OCI-LY7 (cell line): ENCODE data around the gene TTC9.

Source experiments
- EZH2phosphoT487 ChIP-seq: fragments of 200-600 bp; sonication (generic); IDR thresholded peaks from 2 replicates; pipeline ENCODE4 v1.6.1; 2018; ENCODE audit warnings: low read depth, borderline replicate concordance, mild to moderate bottlenecking, mixed run types, antibody characterized with exemption, low read length, moderate library complexity, mixed read lengths
- TF ChIP-seq, protein P1 (sequence below): fragments of 200-600 bp; sonication (generic); conservative IDR thresholded peaks from 2 replicates; pipeline ENCODE4 v1.5.1; 2014; ENCODE audit warnings: mild to moderate bottlenecking, antibody characterized with exemption, low read length, moderate library complexity, mixed read lengths

DNA sequence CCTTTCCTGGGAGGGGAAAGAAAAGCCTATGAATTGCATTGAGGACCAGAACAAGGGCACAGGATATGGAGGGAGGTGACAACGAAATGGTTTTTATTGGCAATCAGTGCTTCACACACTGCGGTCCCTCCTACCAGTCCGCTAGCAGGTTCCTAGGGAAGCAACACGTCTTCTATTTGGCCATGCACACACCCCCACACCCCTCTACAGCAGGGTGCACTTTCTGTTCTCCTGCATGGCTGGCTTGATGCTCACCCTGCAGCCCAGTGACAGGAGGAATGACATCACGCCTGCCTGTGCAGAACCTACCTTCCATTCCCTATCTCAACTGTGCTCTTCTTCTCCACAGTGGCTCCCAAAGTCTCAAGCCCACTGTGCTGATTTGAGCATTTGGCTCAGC is 57.9 kb downstream of the TTC9 start:
- TF ChIP-seq, protein P1, sequence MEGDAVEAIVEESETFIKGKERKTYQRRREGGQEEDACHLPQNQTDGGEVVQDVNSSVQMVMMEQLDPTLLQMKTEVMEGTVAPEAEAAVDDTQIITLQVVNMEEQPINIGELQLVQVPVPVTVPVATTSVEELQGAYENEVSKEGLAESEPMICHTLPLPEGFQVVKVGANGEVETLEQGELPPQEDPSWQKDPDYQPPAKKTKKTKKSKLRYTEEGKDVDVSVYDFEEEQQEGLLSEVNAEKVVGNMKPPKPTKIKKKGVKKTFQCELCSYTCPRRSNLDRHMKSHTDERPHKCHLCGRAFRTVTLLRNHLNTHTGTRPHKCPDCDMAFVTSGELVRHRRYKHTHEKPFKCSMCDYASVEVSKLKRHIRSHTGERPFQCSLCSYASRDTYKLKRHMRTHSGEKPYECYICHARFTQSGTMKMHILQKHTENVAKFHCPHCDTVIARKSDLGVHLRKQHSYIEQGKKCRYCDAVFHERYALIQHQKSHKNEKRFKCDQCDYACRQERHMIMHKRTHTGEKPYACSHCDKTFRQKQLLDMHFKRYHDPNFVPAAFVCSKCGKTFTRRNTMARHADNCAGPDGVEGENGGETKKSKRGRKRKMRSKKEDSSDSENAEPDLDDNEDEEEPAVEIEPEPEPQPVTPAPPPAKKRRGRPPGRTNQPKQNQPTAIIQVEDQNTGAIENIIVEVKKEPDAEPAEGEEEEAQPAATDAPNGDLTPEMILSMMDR: no peak
- no peak for TF ChIP-seq EZH2phosphoT487
